Body of pancreas (tissue), 4 donors: Measurements from ENCODE around the gene MET.

Source experiments
- CTCF ChIP-seq, 7 experiments: fragments of 450-650 bp in 4 of 7; fragments of 200-600 bp in 3 of 7; sonication (generic) in 3 of 7; IDR thresholded peaks; one replicate each; pipeline ENCODE4 v1.5.1; 2016 to 2019; ENCODE audit warnings: antibody characterized with exemption in 7 of 7
- POLR2A ChIP-seq, 3 donors: fragments of 450-650 bp; IDR thresholded peaks; one replicate each; pipeline ENCODE4 v1.6.1; 2016; ENCODE audit warnings: antibody characterized with exemption in 3 of 3, mild to moderate bottlenecking in 2 of 3

GRCh38 chr7:116820149-116820548 is 148.2 kb downstream of the MET start:
- TF ChIP-seq CTCF (IDR thresholded peaks at IDR 0.05): no peak
- TF ChIP-seq POLR2A (IDR thresholded peaks at IDR 0.05): no peak
